NCI-H774 (cell line): Measurements from ENCODE around the gene FAM111A.

Experiments used
- DNase-seq: peaks from one replicate; lab custom pipeline; 2025; lab: John Stamatoyannopoulos, UW

FAM111A gene

GRCh38 chr11:59141673-59142460 is 789 bp upstream of the FAM111A start:
- no peak for DNase-seq

DNA sequence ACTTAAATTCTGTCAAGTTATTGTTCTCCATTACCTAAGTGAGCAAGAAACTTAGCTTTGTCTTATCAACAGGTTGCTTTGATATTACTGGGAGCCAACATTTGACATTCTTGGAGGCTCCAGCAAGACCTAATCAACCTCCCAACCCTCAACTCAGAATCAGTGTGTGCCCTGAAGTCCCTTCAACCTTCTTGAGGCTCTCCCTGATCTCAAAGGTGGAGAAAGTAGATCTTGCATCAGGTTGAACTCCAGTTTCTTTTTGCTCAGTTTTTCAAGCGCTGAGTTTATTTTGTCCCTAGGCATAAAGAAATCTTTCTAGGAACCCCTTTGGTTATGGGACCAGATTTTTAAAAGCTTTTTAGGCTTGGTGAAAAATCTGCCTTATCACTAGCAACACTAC is 1.4 kb downstream of the FAM111A start:
- no peak for DNase-seq

GRCh38 chr11:59144579-59145345 is 2.1 kb downstream of the FAM111A start:
- peak; percentile 91 for DNase-seq

DNA sequence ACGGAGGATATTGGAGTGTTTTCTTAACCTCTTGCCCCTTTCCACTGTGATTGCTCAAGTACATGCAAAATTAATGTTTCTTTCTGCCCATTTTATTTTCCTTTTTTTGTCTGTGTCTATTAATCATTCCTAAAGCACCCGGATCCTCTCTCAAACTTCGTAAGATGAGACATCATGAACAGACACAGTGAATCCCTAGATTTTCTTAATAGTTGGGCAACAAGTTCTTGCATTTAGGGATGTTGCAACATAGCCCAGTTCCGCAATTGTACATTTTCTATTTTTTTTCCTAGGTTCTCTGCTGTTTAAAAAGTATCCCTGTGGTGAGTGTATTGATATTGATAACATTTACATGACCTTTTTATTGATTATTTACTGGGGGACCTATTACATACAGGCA is 2.9 kb downstream of the FAM111A start:
- DNase-seq: no peak

DNA sequence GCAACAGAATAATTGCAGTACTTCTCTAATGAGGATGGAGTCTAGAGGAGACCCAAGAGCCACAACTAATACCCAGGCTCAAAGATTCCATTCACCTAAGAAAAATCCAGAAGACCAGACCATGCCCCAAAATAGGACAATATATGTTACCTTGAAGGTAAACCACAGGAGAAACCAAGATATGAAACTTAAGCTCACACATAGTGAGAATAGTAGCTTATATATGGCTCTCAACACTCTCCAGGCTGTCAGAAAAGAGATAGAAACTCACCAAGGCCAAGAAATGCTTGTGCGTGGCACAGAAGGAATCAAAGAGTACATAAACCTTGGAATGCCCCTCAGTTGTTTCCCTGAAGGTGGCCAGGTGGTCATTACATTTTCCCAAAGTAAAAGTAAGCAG is 9.1 kb downstream of the FAM111A start:
- no peak for DNase-seq

GRCh38 chr11:59152312-59152951 is 9.8 kb downstream of the FAM111A start:
- no peak for DNase-seq

DNA sequence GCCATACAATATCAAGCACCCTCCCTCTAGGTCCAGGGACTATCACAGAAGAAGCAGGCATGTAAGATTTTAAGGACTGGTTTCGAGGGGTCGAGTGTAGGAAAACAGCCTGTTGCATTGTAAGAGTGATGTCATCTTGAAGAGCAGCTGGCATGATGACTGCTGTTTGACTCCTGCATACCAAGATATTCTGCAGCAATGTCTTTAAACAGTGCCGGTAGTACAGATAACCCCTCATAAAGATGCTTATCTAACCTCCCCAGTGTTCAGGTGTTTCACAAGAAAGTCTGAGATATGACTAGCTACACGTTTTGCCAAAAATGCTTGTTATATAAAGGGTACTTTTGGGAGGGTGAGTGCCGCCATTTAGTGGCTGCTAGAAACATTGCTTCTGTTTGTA is 12.0 kb downstream of the FAM111A start:
- DNase-seq: no peak

- no peak for DNase-seq
Measured at GRCh38 chr11:59157433-59157832, 14.8 kb downstream of the FAM111A start.

DNA sequence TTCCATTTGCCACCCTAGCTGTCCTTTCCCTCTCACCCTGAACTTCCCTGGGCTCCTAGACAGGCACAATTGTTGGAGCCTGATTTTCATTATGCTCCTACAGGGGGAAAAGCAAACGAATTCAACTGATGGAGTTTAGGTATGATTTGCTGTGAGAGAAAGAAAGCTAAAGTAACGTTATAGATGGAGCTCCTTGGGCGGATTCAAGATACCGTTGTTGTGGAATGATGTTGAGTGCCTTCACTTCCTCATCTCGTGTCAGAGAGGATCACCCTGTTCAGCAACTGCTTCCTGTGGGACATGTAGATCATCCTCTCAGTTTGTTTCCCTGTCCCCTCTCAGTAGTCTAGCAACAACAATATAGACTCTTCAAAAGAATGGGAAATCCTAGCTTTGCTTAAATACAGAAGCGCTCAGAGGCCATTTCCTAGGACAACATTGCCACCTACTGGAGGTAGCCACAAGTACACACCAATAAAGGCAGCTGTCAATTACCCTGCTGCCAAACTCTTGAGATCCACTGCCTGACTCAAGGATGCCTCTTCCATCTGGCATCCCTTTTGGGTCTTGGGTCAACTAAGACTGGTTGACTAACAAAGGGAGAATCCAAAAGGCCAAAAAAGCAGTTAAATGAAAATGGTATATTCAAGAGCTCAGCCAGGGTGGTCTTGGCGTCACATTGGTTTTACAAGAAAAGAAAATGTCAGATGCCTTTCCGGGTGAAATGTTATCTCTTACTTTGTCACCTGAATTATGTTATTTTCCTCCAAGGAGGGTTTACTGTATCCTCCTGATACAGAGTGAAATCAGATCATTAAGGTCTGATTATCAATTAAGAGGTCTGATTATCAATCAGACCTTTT is 15.8 kb downstream of the FAM111A start:
- peak; percentile 40 for DNase-seq

DNA sequence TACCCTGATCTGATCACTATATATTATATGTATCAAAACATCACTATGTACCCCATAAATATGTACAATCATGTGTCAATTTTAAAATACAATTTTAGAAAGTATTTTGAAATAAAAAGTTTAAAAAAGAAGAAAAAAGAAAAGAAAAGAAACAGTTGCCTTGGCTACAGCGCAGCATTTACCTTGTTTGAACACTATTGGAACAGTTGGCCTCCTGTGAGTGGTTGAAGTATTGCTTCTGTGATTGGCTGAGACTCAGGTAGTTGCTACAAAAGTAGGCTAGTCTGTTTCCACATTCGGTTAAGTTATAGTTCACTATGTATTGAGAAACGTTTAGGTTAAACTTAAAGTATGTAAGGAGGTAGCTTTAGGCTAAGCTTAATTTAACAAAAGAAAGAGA is 21.4 kb downstream of the FAM111A start:
- DNase-seq: no peak

DNA sequence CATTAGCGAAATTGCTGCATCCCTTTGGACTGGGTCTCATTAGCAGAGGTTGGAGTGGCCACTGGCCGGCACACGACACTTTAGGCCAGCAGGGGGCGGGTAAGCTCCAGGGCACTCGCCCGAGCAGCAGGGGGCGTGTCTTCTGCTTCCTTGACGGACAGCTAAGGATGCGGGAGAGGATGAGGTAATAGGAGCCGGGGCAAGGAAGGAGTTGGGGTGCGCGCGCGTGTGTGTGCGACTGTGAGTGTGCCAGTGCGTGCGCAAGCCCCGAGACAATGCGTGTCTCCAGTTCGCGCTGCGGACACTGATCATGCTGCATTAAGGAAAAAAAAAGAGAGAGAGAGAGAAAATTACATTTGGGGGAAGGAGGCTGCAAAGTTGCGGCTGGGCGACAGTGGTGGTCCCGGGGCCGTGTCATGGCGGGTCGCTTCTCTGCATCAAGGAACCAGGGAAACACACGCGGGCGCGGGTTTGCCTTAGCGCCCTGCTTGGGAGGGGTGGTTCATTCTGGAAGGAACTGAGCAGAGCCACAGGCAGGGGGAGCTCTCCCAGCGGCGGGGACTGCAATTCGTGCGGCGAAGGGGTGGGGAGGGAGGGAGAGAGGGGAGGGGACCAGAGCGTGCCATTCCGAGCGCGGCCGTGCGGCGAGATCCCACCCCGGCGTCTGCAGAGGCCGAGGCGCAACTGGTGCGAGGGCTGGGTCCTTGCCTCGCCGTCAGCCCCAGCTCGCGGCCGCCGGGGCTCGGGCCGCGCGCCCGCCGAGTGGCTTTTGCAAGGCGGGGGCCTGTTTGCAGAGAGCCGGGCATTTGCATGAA is 29.1 kb downstream of the FAM111A start, which contains the start of gene DTX4:
DTX4 (plus strand) TSS at position 625 of the 815 bp plus-strand sequence. CDS start 464 bp downstream, outside the sequence.
- DNase-seq: peak; percentile 67

DNA sequence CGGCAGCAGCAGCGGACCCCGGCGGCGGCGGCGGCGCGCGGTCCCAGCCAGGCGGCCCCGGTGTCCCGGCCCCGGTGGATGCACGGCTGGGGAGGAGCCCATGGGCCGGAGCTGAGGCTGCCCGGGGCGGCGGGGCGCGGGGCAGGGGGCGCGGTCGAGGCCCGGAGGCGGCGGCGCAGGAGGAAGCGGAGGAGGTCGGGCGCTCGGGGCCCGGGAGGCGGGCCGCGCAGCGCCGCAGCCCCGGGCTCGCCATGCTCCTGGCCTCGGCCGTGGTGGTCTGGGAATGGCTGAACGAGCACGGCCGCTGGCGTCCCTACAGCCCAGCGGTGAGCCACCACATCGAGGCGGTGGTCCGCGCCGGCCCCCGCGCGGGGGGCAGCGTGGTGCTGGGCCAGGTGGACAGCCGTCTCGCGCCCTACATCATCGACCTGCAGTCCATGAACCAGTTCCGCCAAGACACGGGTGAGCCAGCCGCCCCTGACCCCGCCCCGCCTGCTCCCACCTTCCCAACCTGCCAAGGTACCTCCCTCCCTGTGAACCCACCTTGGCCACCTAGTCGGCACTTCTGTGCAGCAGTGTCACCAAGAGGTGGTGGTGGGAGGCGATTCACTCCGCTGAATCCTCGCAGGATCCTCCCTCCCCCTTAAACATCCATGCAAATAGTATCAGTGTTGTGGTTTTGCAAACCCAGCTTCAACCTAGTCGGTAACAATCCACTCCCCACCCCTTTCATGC is 29.9 kb downstream of the FAM111A start:
- DNase-seq: no peak

GRCh38 chr11:59173080-59173963 is 30.7 kb downstream of the FAM111A start:
- no peak for DNase-seq

DNA sequence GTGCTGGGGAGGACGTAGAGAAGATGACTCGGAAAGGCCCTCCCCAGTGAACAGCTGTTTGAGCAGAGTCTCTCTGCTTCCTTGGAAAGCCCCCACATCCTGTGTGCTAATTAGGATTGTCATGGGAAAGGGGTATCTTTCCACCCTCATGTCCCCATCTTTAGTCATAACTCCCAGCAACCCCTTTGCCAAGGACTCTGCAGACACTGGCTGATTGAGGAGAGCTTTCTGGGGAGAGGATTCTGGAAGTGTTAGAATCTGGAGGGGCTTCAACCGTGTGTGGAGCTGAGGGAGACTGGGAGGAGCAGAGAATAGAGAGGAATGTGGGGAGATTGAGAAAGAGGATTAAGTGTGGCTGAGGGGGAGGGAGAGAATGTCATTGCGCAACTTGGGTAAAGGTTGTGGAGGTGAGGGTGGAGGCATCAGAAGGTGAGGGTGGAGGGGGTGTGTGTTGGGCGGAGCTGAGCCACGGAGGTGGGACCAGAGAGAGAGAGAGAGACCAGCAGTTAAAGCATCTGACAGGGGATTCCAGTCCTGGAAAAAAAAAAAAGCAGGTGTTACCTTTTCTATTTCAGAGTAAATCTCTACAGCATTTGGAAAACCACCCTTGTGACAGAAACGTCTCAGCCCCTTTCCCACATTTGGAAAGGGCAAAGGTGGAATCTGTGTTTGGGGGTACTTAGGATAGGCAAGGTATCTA is 31.5 kb downstream of the FAM111A start:
- no peak for DNase-seq

DNA sequence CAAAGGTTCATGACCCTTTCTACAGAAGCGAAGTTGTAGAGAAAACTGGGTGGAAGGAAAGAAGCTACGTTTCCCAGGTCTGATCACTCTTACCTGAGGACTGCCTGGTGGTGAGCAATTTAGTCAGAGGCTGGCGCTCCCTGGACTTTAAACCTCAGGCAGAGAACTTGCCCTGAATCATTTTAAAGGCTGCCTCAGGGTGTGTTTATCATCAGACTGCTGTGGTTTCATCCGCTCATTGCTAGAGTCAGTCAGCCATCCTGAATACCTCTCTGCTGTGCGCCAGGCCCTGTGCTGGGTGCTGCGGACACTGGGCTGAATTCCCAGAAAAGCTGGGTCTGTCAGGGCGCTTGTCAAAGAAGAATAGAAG is 32.0 kb downstream of the FAM111A start:
- no peak for DNase-seq

DNA sequence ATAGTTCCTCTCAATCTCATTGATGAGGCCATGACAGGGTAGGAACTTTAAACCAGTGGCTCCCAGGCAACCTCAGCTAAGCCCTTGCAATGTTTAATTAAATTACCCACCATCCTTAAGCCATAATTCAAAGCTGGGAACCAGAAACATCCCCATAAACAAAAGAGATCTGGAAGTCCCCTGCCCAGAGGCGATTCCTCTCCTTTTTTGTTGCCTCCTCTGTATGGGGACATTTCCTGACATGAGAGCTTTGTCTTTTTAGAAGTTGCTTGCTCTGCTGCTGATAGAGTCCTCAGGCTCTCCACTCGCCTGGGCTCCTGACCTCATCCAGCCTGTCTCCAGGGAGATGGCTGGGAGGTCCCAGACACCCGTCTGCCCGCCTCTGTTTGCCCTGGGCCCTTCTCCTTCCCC is 32.4 kb downstream of the FAM111A start:
- DNase-seq: no peak

GRCh38 chr11:59176330-59176729 is 33.7 kb downstream of the FAM111A start:
- DNase-seq: no peak

- no peak for DNase-seq
Measured at GRCh38 chr11:59178402-59178801, 35.7 kb downstream of the FAM111A start.

- no peak for DNase-seq
Measured at GRCh38 chr11:59179121-59179520, 36.5 kb downstream of the FAM111A start.
